Neural progenitor cell (in vitro differentiated cells): Measurements from ENCODE around the gene NMBR. TPM values are rescaled to one million over a fixed set of nuclear protein-coding genes. Genes with fewer than 3 reads are reported as not detected.
"Not testable (repeated sequence)": the region's sequence is repeated elsewhere in the genome, so short reads cannot be mapped to it uniquely, and the experiment has no call there.

Experiments used
- DNase-seq: peaks from one replicate; pipeline ENCODE4 v3.0.0-alpha.2; 2016; ENCODE audit warnings: low spot score
- H2AFZ ChIP-seq: fragments of 200-600 bp; sonication (generic); replicated peaks from 2 replicates; pipeline ENCODE4 v1.6.1; 2016; ENCODE audit warnings: antibody characterized with exemption
- H3F3A ChIP-seq: fragments of 200-600 bp; sonication (generic); 2 replicates; pipeline ENCODE4 v1.6.1; 2016; ENCODE audit warnings: antibody characterized with exemption, low read depth
- H3K27ac ChIP-seq: fragments of 200-600 bp; sonication (generic); 2 replicates; pipeline ENCODE4 v1.5.1; 2016; ENCODE audit warnings: mild to moderate bottlenecking
- H3K27me3 ChIP-seq: fragments of 200-600 bp; sonication (generic); 2 replicates; pipeline ENCODE4 v1.6.1; 2016; ENCODE audit warnings: mild to moderate bottlenecking, moderate library complexity
- H3K36me3 ChIP-seq: fragments of 200-600 bp; sonication (generic); 2 replicates; pipeline ENCODE4 v1.5.1; 2016
- H3K4me1 ChIP-seq: fragments of 200-600 bp; sonication (generic); 2 replicates; pipeline ENCODE4 v1.6.1; 2016; ENCODE audit warnings: mixed run types
- H3K4me2 ChIP-seq: fragments of 200-600 bp; sonication (generic); 2 replicates; pipeline ENCODE4 v1.6.1; 2016
- H3K4me3 ChIP-seq: fragments of 200-600 bp; sonication (generic); 2 replicates; pipeline ENCODE4 v1.5.1; 2016
- H3K79me2 ChIP-seq: fragments of 200-600 bp; sonication (generic); 2 replicates; pipeline ENCODE4 v1.6.1; 2016; ENCODE audit warnings: low read depth
- H3K9ac ChIP-seq: fragments of 200-600 bp; sonication (generic); 2 replicates; pipeline ENCODE4 v1.6.1; 2016
- H3K9me3 ChIP-seq: fragments of 200-600 bp; sonication (generic); 2 replicates; pipeline ENCODE4 v1.5.1; 2016; ENCODE audit warnings: low read depth
- H4K20me1 ChIP-seq: fragments of 200-600 bp; sonication (generic); 2 replicates; pipeline ENCODE4 v1.6.1; 2016; ENCODE audit warnings: low read depth
- H3K27ac Mint-ChIP-seq: 3 replicates; pipeline ENCODE4 v1.8.0; 2021; ENCODE audit warnings: mixed read lengths
- H3K27me3 Mint-ChIP-seq: 2 replicates; pipeline ENCODE4 v1.8.0; 2022; ENCODE audit warnings: low read depth, mild to moderate bottlenecking, inconsistent platforms, moderate library complexity, mixed read lengths; ENCODE audit not compliant: insufficient read depth
- H3K36me3 Mint-ChIP-seq: 3 replicates; pipeline ENCODE4 v1.8.0; 2021; ENCODE audit warnings: mixed read lengths
- H3K4me1 Mint-ChIP-seq: 3 replicates; pipeline ENCODE4 v1.8.0; 2021; ENCODE audit warnings: mixed read lengths
- H3K4me3 Mint-ChIP-seq: 3 replicates; pipeline ENCODE4 v1.8.0; 2021; ENCODE audit warnings: mild to moderate bottlenecking, moderate library complexity, mixed read lengths
- H3K9me3 Mint-ChIP-seq: 3 replicates; pipeline ENCODE4 v1.8.0; 2020; ENCODE audit warnings: mixed read lengths
- CTCF ChIP-seq: fragments of 200-600 bp; sonication (generic); IDR thresholded peaks from 2 replicates; pipeline ENCODE4 v1.5.1; 2017; ENCODE audit warnings: antibody characterized with exemption, mild to moderate bottlenecking
- EZH2 ChIP-seq: fragments of 200-600 bp; sonication (generic); IDR thresholded peaks from 2 replicates; pipeline ENCODE4 v1.6.1; 2017; ENCODE audit warnings: antibody characterized with exemption, mild to moderate bottlenecking, moderate library complexity
- EZH2phosphoT487 ChIP-seq: fragments of 200-600 bp; sonication (generic); IDR thresholded peaks from 2 replicates; pipeline ENCODE4 v1.6.1; 2017; ENCODE audit warnings: antibody characterized with exemption
- total RNA-seq: library from RNA; depleted of rRNA; stranded (reverse); fragments of >200 nt; gene quantifications from 2 replicates; pipeline ENCODE4 v1.2.3, GENCODE V29; 2015; ENCODE audit warnings: low replicate concordance

NMBR gene
- total RNA-seq, 1 donor from 2014 or later: not detected

- H3K9me3 Mint-ChIP-seq: no peaks in the 10 kb centered on the region
- no peak overlapping the region for H3K27ac ChIP-seq
- H3K9ac ChIP-seq: no peak overlapping the region
- no peaks in the 10 kb centered on the region for H3K9me3 ChIP-seq
- H3K4me1 ChIP-seq: no peaks in the 10 kb centered on the region
- H3K36me3 ChIP-seq: peaks cover 12% of the 10 kb centered on the region
- H4K20me1 ChIP-seq: peaks cover 19% of the 10 kb centered on the region
- DNase-seq: no peak
- H3K36me3 Mint-ChIP-seq: peaks cover 2% of the 10 kb centered on the region
- no peak overlapping the region for H3K4me2 ChIP-seq
- H3F3A ChIP-seq: no peaks in the 10 kb centered on the region
- H2AFZ ChIP-seq: no peak overlapping the region
- H3K27ac Mint-ChIP-seq: peak overlapping the region; percentile 29
- no peak overlapping the region for H3K4me3 Mint-ChIP-seq
- peaks cover 55% of the 10 kb centered on the region for H3K79me2 ChIP-seq
- H3K27me3 ChIP-seq: no peaks in the 10 kb centered on the region
- H3K4me3 ChIP-seq: no peak overlapping the region
- no peak for TF ChIP-seq EZH2
- no peak for TF ChIP-seq EZH2phosphoT487
- no peak for TF ChIP-seq CTCF
- H3K27me3 Mint-ChIP-seq: no peaks in the 10 kb centered on the region
- no peaks in the 10 kb centered on the region for H3K4me1 Mint-ChIP-seq
These were observed 18.3 kb upstream of the NMBR start for GRCh38 chr6:142165227-142165626.

DNA sequence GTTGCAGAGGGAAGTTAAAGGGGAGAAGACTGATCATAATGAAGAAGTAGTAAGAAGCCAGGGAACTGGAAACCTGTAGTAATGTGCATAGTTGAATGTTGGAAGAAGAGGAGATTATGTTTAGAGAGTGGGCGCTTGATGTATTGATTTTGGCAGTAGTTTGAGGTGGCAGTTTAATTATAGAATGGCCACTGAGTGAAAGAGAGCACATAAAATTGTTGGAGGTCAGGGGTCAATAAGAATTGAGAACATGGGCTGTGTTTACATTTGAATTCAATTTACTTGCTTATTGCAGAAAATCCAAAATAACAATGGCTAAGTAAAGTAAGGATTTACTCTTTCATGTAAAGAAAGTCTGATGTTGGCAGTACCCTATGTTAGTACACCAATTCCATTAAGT, 15.9 kb upstream of the NMBR start:
- DNase-seq: no peak
- Mint-ChIP-seq H3K9me3 (no peaks in the 10 kb centered on the region), H3K4me3 (no peak overlapping the region), H3K4me1 (no peaks in the 10 kb centered on the region), H3K27me3 (no peaks in the 10 kb centered on the region), H3K27ac (no peak overlapping the region), H3K36me3 (peaks cover 2% of the 10 kb centered on the region)
- no peaks in the 10 kb centered on the region for H3K36me3 ChIP-seq
- H3K4me3 ChIP-seq: no peak overlapping the region
- no peaks in the 10 kb centered on the region for H3K27me3 ChIP-seq
- H3F3A ChIP-seq: no peaks in the 10 kb centered on the region
- peaks cover 20% of the 10 kb centered on the region for H4K20me1 ChIP-seq
- H3K9ac ChIP-seq: no peak overlapping the region
- H3K4me2 ChIP-seq: no peak overlapping the region
- TF ChIP-seq EZH2 (no peak), EZH2phosphoT487 (no peak), CTCF (no peak)
- H2AFZ ChIP-seq: no peak overlapping the region
- H3K27ac ChIP-seq: no peak overlapping the region
- H3K9me3 ChIP-seq: no peaks in the 10 kb centered on the region
- H3K4me1 ChIP-seq: no peaks in the 10 kb centered on the region
- H3K79me2 ChIP-seq: peaks cover 79% of the 10 kb centered on the region

- not testable (repeated sequence) for H3K27me3 Mint-ChIP-seq, H3K9me3 Mint-ChIP-seq, H3K27me3 ChIP-seq, H3K36me3 Mint-ChIP-seq, H2AFZ ChIP-seq, H3K4me3 Mint-ChIP-seq, DNase-seq, H3F3A ChIP-seq, H3K4me2 ChIP-seq, H3K4me1 ChIP-seq, H3K36me3 ChIP-seq, H3K27ac Mint-ChIP-seq, H3K4me3 ChIP-seq, H3K9me3 ChIP-seq, H3K4me1 Mint-ChIP-seq, H3K27ac ChIP-seq, H3K9ac ChIP-seq
- H4K20me1 ChIP-seq: peaks cover 30% of the 10 kb centered on the region
- peaks cover 100% of the 10 kb centered on the region for H3K79me2 ChIP-seq
These were observed 9.8 kb upstream of the NMBR start for GRCh38 chr6:142156758-142157068.

DNA sequence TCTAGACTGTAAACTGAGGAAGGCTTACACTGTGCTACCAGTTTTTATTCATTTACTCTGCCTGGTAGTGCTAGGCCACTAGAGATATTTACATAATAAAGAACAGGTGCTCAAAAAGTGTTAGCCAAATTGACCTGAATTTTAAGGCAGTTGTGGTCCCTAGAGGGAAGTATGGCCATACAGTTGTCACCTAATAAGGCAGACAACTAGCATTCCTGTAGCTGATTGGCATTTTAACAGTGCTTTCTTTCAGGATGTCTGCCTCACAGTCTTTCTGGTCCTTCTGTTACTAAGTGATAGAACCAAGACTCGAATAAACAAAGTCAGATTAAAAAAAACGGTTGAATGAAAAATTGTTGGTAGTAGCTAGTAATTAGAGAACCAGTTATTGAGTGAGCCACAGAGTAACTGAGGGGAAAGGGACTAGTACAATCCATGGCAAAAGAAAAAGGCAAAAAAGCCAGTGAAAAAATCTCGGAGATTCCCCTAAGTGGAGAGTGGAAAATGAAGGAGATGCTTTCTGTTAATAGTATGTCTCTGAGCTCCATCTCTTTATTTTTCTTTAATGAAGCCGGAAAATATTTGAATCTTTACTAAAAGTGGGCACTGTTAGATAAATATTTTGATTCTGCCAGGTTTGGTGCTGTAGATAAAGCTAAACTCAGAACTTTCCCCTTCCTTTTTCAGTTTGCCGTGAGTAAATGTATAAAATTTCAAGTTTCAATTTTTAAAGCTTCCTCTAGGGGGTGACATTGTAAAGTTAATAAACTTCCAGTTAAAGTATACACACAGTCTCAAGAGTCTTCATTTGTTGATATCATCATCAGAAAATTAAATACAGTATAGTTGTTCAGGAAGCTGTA, 9.2 kb upstream of the NMBR start:
- Histone ChIP-seq H3K4me1 (peaks cover 6% of the 10 kb centered on the region), H3K9ac (no peak overlapping the region), H3K4me3 (no peak overlapping the region), H3K36me3 (no peaks in the 10 kb centered on the region), H3K79me2 (peaks cover 100% of the 10 kb centered on the region), H3K9me3 (no peaks in the 10 kb centered on the region), H3F3A (no peaks in the 10 kb centered on the region), H3K27me3 (no peaks in the 10 kb centered on the region), H3K27ac (peak overlapping the region; percentile 24), H2AFZ (no peak overlapping the region), H4K20me1 (peaks cover 35% of the 10 kb centered on the region), H3K4me2 (no peak overlapping the region)
- Mint-ChIP-seq H3K4me1 (no peaks in the 10 kb centered on the region), H3K36me3 (no peaks in the 10 kb centered on the region), H3K4me3 (no peak overlapping the region), H3K27ac (no peak overlapping the region), H3K9me3 (no peaks in the 10 kb centered on the region), H3K27me3 (no peaks in the 10 kb centered on the region)
- TF ChIP-seq EZH2 (no peak), CTCF (peak; percentile 62)
- DNase-seq: peak; percentile 13
